ENCODE data around the gene TP53RK. TPM values are rescaled to one million over a fixed set of nuclear protein-coding genes. Genes with fewer than 3 reads are reported as not detected.

Gene TP53RK
- total RNA-seq, 1 experiment from 2014 or later: 23.4 TPM

DNA sequence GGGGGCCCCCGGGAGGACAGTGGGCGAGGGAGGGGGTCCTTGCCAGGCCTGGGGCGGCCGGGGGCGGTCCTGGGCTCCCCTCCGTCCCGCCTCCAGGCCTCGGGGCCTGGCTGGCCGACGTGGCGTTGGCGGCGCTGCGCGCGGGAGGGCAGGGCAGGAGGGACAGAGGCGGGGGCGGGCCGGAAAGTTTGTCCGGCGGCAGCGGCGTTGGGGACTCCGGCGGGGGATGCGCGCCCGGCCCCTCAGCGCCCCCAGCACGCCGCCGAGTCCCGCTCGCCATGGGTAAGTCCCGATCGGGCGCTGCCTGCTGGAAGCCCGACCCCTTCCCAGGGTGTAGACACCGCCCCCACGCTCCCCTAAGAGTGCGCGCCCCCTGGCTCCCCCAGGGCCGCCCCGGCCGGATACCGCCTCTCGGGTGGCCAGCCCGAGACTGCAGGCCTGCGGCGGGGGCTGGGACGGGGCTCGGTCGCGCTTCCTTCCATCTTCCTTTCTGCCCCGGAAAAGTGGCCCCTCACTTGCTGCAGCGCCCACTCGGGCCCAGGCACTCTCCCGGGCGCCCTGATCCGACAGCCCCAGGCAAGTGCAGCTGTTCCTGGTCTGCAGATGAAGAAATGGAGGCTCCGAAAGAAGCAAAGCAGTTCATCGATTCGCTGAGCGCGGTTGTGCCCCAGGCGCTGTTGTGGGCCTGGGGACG, 20.4 kb upstream of the TP53RK start, which contains the start of gene SLC2A10:
Gene SLC2A10, plus strand, starts transcription at position 191 of the 694 bp plus-strand sequence. Its CDS starts 88 bp downstream, at position 279.
- DNase-seq (ENCODE audit: low read depth): peak; percentile 23
- in situ Hi-C loops (cut with HindIII; ENCODE audit: low pct_unique_long_range_greater_than_20kb, low sequenced_read_pairs): no loop called here

GRCh38 chr20:46709055-46709458, 19.8 kb upstream of the TP53RK start:
- DNase-seq (ENCODE audit: low read depth): no peak
- in situ Hi-C loops (cut with HindIII; ENCODE audit: low pct_unique_long_range_greater_than_20kb, low sequenced_read_pairs): no loop called here

GRCh38 chr20:46708172-46708860, 19.1 kb upstream of the TP53RK start:
- no peak for DNase-seq (ENCODE audit: low read depth)
- in situ Hi-C loops (cut with HindIII; ENCODE audit: low pct_unique_long_range_greater_than_20kb, low sequenced_read_pairs): no loop called here

DNA sequence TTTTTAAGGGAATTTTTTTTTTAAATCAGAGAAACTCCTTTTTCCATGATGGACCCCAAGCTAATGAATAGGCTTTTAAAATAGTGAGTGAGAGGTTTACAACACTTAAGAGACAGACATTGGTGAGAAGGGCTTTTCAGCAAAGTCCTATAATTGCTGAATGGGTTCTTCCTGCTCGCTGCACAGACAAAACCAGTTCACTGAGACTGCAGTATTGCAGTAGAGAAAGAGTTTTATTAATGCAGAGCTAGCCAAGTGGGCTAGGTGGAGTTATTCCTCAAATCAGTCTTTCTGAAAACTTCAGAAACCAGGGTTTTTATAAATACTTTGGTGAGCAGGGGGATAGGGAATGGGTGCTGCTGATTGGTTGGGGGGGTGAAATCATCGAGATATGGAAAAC, 17.0 kb upstream of the TP53RK start:
- in situ Hi-C loops (cut with HindIII; ENCODE audit: low pct_unique_long_range_greater_than_20kb, low sequenced_read_pairs): no loop called here
- DNase-seq (ENCODE audit: low read depth): no peak

DNA sequence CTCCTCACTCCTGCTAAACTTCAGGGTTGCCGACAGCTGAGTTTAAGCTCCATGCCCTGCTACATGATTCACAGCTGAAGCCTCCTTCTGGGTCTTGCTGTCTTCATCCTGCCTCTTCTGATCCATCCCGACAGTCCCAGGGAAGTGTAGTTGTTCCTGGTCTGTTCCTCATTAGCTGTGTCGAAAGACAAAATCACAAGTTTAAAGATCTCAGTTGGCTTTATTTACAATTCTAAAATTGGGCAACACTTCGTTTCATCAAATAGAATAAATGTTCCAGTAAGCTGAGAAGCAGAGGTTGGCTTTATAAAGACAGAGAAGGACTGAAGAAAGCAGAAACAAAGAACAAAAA, 16.1 kb upstream of the TP53RK start:
- in situ Hi-C loops (cut with HindIII; ENCODE audit: low pct_unique_long_range_greater_than_20kb, low sequenced_read_pairs): no loop called here
- DNase-seq (ENCODE audit: low read depth): no peak

- in situ Hi-C loops (cut with HindIII; ENCODE audit: low pct_unique_long_range_greater_than_20kb, low sequenced_read_pairs): no loop called here
- DNase-seq (ENCODE audit: low read depth): no peak
Observed at GRCh38 chr20:46704714-46705377, 15.6 kb upstream of the TP53RK start.

DNA sequence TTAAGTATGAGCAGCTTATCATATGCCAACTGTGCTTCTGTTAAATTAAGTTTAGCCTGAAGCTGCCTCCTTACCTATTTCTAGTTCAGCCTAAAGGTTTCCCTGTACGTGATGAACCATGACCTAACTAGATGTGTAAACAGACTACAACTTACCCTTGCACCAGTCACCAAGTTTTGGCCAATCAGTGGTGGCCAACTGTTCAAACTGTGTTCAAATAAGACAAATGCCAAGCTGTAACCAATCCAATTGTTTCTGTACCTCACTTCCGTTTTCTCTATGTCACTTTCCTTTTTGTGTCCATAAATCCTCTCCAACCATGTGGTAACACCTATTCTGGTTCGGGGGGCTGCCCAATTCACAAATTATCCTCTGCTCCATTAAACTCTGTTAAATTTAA, 14.2 kb upstream of the TP53RK start:
- DNase-seq (ENCODE audit: low read depth): no peak
- in situ Hi-C loops (cut with HindIII; ENCODE audit: low pct_unique_long_range_greater_than_20kb, low sequenced_read_pairs): no loop called here

DNA sequence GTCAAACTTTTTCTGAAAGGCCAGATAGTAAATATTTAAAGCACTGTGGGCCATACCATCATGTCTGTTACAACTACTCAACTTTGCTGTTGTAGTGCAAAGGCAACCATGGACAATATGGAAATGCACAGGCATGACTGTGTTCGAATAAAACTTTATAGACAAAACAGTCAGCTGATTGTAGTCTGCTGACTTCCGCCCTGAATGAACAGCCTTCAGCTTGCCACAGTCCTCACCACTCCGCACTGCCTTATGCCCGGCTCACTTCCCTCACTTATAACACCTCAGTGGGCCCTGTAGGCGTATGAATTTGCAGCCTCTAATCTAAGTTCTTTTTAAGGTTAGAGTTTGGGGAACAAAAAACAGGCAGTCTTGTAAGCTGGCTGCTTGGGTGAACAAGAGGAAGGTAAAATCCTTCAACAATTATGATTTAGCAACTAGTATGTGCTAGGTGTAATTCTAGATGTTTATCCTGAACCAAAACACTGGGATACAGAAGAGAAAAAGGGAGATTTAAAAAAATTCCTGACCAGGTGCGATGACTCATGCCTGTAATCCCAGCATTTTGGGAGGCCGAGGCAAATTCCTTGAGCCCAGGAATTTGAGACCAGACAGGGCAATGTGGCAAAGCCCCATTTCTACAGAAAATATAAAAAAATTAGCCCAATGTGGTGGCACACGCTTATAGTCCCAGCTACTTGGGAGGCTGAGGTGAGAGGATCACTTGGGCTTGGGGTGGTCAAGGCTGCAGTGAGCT, 13.4 kb upstream of the TP53RK start:
- no peak for DNase-seq (ENCODE audit: low read depth)
- in situ Hi-C loops (cut with HindIII; ENCODE audit: low pct_unique_long_range_greater_than_20kb, low sequenced_read_pairs): no loop called here

DNA sequence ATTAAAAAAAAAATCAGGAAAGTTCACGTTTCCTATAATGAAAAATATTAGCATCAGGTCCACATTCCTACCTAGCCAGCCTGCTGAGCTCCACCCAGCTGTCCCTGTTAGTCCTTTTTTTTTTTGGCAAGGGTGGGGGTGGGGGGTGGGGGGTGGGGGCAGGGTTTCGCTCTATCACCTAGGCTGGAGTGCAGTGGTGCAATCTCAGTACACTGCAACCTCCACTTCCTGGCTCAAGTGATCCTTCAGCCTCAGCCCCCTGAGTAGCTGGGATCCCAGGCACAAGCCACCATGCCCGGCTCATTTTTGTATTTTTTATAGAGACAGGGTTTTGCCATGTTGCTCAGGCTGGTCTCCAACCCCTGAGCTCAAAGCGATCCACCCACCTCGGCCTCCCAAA, 12.7 kb upstream of the TP53RK start:
- no peak for DNase-seq (ENCODE audit: low read depth)
- in situ Hi-C loops (cut with HindIII; ENCODE audit: low pct_unique_long_range_greater_than_20kb, low sequenced_read_pairs): no loop called here

- in situ Hi-C loops (cut with HindIII; ENCODE audit: low pct_unique_long_range_greater_than_20kb, low sequenced_read_pairs): no loop called here
Observed at GRCh38 chr20:46701556-46701955, 12.3 kb upstream of the TP53RK start.

DNA sequence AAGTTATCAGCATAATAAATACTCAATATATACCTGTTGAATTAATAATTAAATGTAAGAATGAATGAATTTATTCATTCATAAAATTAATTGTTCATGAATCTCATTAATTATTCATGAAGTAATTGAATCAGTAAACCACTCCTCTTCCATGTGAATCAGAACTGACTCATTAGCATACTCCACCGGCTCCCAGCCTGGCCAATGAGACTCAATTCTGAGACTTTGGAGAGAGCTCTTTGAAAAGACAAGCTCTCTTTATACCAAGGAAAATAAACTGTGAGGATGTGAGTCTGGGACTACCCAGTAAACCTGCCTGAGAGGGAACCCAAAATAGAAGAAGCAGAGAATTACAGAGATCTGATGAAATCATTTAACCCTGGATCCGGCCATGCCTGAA, 11.8 kb upstream of the TP53RK start:
- no peak for DNase-seq (ENCODE audit: low read depth)
- in situ Hi-C loops (cut with HindIII; ENCODE audit: low pct_unique_long_range_greater_than_20kb, low sequenced_read_pairs): no loop called here

More at GRCh38 chr20:46701556-46701955, 12.3 kb upstream of the TP53RK start:
- no peak for DNase-seq (ENCODE audit: low read depth)

- in situ Hi-C loops (cut with HindIII; ENCODE audit: low pct_unique_long_range_greater_than_20kb, low sequenced_read_pairs): no loop called here
- no peak for DNase-seq (ENCODE audit: low read depth)
Observed at GRCh38 chr20:46700481-46700880, 11.2 kb upstream of the TP53RK start.

DNA sequence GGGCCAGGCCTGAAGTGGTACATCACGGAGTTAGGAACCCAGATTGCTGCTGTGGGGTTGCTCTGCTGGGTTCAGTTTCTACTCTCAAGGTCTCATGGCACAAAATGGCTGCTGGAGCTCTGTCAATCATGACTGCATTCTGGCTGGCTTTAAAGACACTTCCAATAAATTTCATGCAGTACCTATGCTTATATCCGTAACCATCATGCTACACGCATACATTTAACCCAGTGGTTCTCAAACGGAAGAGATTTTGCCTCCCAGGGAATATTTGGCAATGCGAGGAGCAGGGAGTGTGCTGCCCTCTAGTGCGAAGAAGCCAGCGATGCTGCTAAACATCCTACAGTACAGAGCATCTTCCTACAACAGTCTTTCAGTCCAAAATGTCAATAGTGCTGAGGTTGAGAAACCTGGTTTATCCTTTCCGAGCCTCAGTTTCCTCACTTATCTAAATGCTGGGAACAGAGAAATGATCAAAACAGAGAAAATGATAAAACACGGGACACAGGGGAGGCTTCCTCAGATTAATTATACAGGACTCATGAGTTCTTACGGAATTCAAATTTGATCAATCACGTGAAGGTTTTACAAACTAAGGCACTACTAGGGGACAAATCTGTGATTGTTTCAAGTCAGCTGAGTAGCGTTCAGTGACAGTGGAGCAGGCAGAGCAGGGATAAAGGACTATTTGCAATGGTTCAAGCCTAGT, 10.6 kb upstream of the TP53RK start:
- in situ Hi-C loops (cut with HindIII; ENCODE audit: low pct_unique_long_range_greater_than_20kb, low sequenced_read_pairs): no loop called here
- DNase-seq (ENCODE audit: low read depth): no peak

DNA sequence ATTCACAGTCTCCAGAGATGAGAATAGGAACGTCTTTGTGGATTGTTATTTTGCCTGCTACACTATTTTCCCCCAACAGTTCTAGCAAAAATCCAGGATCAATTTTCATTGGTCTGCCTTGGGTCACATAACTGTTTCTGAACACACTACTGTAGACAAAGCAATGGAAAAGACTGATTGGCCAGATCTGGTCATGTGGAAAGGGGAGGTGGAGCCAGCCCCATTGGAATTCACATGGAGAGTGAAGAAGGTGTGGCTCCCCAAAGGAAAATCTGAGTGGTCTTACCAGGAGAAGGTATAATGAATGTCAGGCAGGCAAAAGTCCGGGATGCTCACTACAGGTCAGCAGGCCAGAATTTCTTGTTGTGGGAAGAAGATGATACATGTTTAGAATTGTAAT, 9.5 kb upstream of the TP53RK start:
- no peak for DNase-seq (ENCODE audit: low read depth)
- in situ Hi-C loops (cut with HindIII; ENCODE audit: low pct_unique_long_range_greater_than_20kb, low sequenced_read_pairs): no loop called here

- no peak for DNase-seq (ENCODE audit: low read depth)
- in situ Hi-C loops (cut with HindIII; ENCODE audit: low pct_unique_long_range_greater_than_20kb, low sequenced_read_pairs): no loop called here
Observed at GRCh38 chr20:46696791-46697279, 7.6 kb upstream of the TP53RK start.

DNA sequence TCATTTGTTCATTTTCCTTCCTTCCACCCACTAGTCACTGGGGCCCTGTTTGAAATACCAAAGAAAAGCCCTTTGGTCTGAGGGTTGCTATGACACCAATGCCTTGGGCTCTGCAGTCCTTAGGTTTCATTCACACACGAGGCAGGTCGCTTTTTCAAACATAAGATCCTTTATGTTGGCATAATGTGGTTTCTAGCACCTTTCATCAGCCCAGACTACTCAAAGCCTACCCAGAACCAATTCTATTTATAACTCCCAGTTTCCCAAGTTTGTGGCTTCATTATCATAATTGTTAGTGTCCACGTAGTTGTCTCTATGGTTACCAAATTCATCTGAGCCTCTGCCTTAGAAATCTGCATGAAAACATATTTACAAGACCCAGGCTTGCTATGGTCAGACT, 6.6 kb upstream of the TP53RK start:
- in situ Hi-C loops (cut with HindIII; ENCODE audit: low pct_unique_long_range_greater_than_20kb, low sequenced_read_pairs): no loop called here
- DNase-seq (ENCODE audit: low read depth): no peak

- DNase-seq (ENCODE audit: low read depth): peak; percentile 44
- in situ Hi-C loops (cut with HindIII; ENCODE audit: low pct_unique_long_range_greater_than_20kb, low sequenced_read_pairs): no loop called here
Observed at GRCh38 chr20:46694484-46694883, 5.2 kb upstream of the TP53RK start.

DNA sequence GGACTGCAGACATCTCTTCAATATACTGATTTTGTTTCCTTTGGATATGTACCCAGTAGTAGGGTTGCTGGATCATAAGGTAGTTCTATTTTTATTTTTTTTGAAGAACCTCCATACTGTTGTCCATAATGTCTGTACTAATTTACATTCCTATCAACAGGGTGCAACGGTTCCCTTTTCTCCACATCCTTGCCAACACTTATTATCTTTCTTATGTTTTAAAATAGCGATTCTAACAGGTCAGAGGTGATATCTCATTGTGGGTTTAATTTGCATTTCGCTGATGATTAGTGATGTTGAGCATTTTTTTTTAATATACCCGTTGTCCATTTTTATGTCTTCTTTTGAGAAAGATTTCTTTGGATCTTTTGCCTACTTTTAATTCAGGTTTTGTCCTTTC, 2.0 kb upstream of the TP53RK start:
- in situ Hi-C loops (cut with HindIII; ENCODE audit: low pct_unique_long_range_greater_than_20kb, low sequenced_read_pairs): no loop called here
- DNase-seq (ENCODE audit: low read depth): no peak
